Endodermal cell (in vitro differentiated cells): Measurements from ENCODE around the gene RNF182. TPM values are rescaled to one million over a fixed set of nuclear protein-coding genes. Genes with fewer than 3 reads are reported as not detected.
"Not testable (repeated sequence)": the region's sequence is repeated elsewhere in the genome, so short reads cannot be mapped to it uniquely, and the experiment has no call there.

Source experiments
- DNase-seq: peaks from one replicate; pipeline ENCODE4 v3.0.0-alpha.2; 2017
- H3K27ac ChIP-seq: 2 replicates; pipeline ENCODE4 v1.5.1; 2013; ENCODE audit warnings: mild to moderate bottlenecking, low read depth, low read length, moderate library complexity
- H3K27me3 ChIP-seq: 2 replicates; pipeline ENCODE4 v1.6.1; 2013; ENCODE audit warnings: mild to moderate bottlenecking, low read length, moderate library complexity; ENCODE audit not compliant: insufficient read depth, control insufficient read depth, poor library complexity, severe bottlenecking
- H3K36me3 ChIP-seq: 2 replicates; pipeline ENCODE4 v1.7.0; 2013; ENCODE audit warnings: mild to moderate bottlenecking, low read length, moderate library complexity; ENCODE audit not compliant: control insufficient read depth, insufficient read depth
- H3K4me1 ChIP-seq: one replicate; pipeline ENCODE4 v1.7.0; 2013; ENCODE audit warnings: low read length; ENCODE audit not compliant: control insufficient read depth, insufficient read depth
- H3K4me3 ChIP-seq: 2 replicates; pipeline ENCODE4 v1.5.1; 2013; ENCODE audit warnings: mild to moderate bottlenecking, low read length, moderate library complexity
- H3K9ac ChIP-seq: 2 replicates; pipeline ENCODE4 v1.6.1; 2013; ENCODE audit warnings: mild to moderate bottlenecking, low read length, moderate library complexity; ENCODE audit not compliant: poor library complexity, severe bottlenecking; ENCODE audit errors: extremely low read depth
- H3K9me3 ChIP-seq: 2 replicates; pipeline ENCODE4 v1.6.1; 2013; ENCODE audit warnings: mild to moderate bottlenecking, low read length, moderate library complexity; ENCODE audit not compliant: control insufficient read depth
- H3K27ac Mint-ChIP-seq: 2 replicates; pipeline ENCODE4 v1.8.0; 2020; ENCODE audit warnings: mixed read lengths
- H3K27me3 Mint-ChIP-seq: 2 replicates; pipeline ENCODE4 v1.8.0; 2021; ENCODE audit warnings: mild to moderate bottlenecking, mixed read lengths; ENCODE audit not compliant: insufficient read depth
- H3K36me3 Mint-ChIP-seq: 2 replicates; pipeline ENCODE4 v1.8.0; 2020; ENCODE audit warnings: low read depth, mixed read lengths
- H3K4me1 Mint-ChIP-seq: 2 replicates; pipeline ENCODE4 v1.8.0; 2020; ENCODE audit warnings: mixed read lengths
- H3K4me3 Mint-ChIP-seq: 2 replicates; pipeline ENCODE4 v1.8.0; 2020; ENCODE audit warnings: mild to moderate bottlenecking, moderate library complexity, mixed read lengths
- H3K9me3 Mint-ChIP-seq: 2 replicates; pipeline ENCODE4 v1.8.0; 2020; ENCODE audit warnings: mild to moderate bottlenecking, mixed read lengths
- WGBS, 2 experiments: methylation state at CpG; one replicate each; pipeline versions ENCODE4 v1.1.5 to v1.1.7; 2013; ENCODE audit warnings: missing lambda C conversion rate in 2 of 2, mixed read lengths in 1 of 2; ENCODE audit not compliant: insufficient coverage in 1 of 2, insufficient read length in 1 of 2; 5-methylcytosine and 5-hydroxymethylcytosine counted together
- total RNA-seq, 2 donors: library from RNA; stranded (reverse); fragmentation: NEBNext Ultra II Directional in 1 of 2; extraction: Animal tissue kit (Norgen Biotek cat#: 25700) in 1 of 2; gene quantifications; 2 replicates in 1 of 2; 3 replicates in 1 of 2; pipeline ENCODE4 v1.2.1, GENCODE V29; 2021
- TF ChIP-seq, protein P1 (sequence below): fragments of 200-600 bp; sonication (generic); conservative IDR thresholded peaks from 2 replicates; pipeline ENCODE4 v1.5.0; 2021; ENCODE audit warnings: antibody characterized with exemption, mild to moderate bottlenecking

The RNF182 gene
- total RNA-seq, 2 donors from 2014 or later, result 4.1 to 5.2 TPM

GRCh38 chr6:13953061-13953705 is 28.4 kb downstream of the RNF182 start:
- Mint-ChIP-seq H3K4me3 (no peak overlapping the region), H3K27ac (no peak overlapping the region)

GRCh38 chr6:13965582-13966127 is 40.9 kb downstream of the RNF182 start:
- no peak overlapping the region for H3K4me3 Mint-ChIP-seq
- no peak overlapping the region for H3K4me3 ChIP-seq
- DNase-seq, result no peak
- no peaks in the 10 kb centered on the region for H3K36me3 ChIP-seq
- no peaks in the 10 kb centered on the region for H3K36me3 Mint-ChIP-seq
- no peak overlapping the region for H3K27ac ChIP-seq
- H3K9me3 ChIP-seq, result peaks cover 13% of the 10 kb centered on the region
- no peaks in the 10 kb centered on the region for H3K27me3 Mint-ChIP-seq
- no peaks in the 10 kb centered on the region for H3K4me1 Mint-ChIP-seq
- WGBS, 2 experiments, result 83 to 100% methylated on average over 3 to 4 of the region's 4 CpGs
- no peaks in the 10 kb centered on the region for H3K27me3 ChIP-seq
- no peak overlapping the region for H3K9ac ChIP-seq
- H3K4me1 ChIP-seq, result no peaks in the 10 kb centered on the region
- TF ChIP-seq, protein P1, sequence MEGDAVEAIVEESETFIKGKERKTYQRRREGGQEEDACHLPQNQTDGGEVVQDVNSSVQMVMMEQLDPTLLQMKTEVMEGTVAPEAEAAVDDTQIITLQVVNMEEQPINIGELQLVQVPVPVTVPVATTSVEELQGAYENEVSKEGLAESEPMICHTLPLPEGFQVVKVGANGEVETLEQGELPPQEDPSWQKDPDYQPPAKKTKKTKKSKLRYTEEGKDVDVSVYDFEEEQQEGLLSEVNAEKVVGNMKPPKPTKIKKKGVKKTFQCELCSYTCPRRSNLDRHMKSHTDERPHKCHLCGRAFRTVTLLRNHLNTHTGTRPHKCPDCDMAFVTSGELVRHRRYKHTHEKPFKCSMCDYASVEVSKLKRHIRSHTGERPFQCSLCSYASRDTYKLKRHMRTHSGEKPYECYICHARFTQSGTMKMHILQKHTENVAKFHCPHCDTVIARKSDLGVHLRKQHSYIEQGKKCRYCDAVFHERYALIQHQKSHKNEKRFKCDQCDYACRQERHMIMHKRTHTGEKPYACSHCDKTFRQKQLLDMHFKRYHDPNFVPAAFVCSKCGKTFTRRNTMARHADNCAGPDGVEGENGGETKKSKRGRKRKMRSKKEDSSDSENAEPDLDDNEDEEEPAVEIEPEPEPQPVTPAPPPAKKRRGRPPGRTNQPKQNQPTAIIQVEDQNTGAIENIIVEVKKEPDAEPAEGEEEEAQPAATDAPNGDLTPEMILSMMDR, result no peak
- H3K27ac Mint-ChIP-seq, result no peak overlapping the region
- peaks cover 21% of the 10 kb centered on the region for H3K9me3 Mint-ChIP-seq

More at GRCh38 chr6:13953061-13953705, 28.4 kb downstream of the RNF182 start:
- Mint-ChIP-seq H3K9me3 (peaks cover 36% of the 10 kb centered on the region), H3K27me3 (no peaks in the 10 kb centered on the region), H3K36me3 (peaks cover 3% of the 10 kb centered on the region), H3K4me1 (no peaks in the 10 kb centered on the region)
- Histone ChIP-seq H3K4me1 (no peaks in the 10 kb centered on the region), H3K9me3 (peaks cover 36% of the 10 kb centered on the region), H3K27ac (no peak overlapping the region), H3K27me3 (no peaks in the 10 kb centered on the region), H3K4me3 (no peak overlapping the region), H3K9ac (no peak overlapping the region), H3K36me3 (no peaks in the 10 kb centered on the region)
- no peak for DNase-seq
- 93 to 95% methylated on average over 2 of the region's 2 CpGs for WGBS, 2 experiments
- TF ChIP-seq, protein P1, result no peak

GRCh38 chr6:13971303-13971702 is 46.6 kb downstream of the RNF182 start:
- Mint-ChIP-seq H3K36me3 (peaks cover 14% of the 10 kb centered on the region), H3K4me1 (no peaks in the 10 kb centered on the region), H3K9me3 (peaks cover 46% of the 10 kb centered on the region), H3K4me3 (no peak overlapping the region), H3K27me3 (no peaks in the 10 kb centered on the region), H3K27ac (no peak overlapping the region)
- TF ChIP-seq, protein P1, result no peak
- peaks cover 41% of the 10 kb centered on the region for H3K9me3 ChIP-seq
- H3K4me1 ChIP-seq, result no peaks in the 10 kb centered on the region
- H3K4me3 ChIP-seq, result no peak overlapping the region
- no peak overlapping the region for H3K9ac ChIP-seq
- no peaks in the 10 kb centered on the region for H3K36me3 ChIP-seq
- DNase-seq, result no peak
- no peaks in the 10 kb centered on the region for H3K27me3 ChIP-seq
- H3K27ac ChIP-seq, result no peak overlapping the region
- 78 to 95% methylated on average over 1 to 3 of the region's 3 CpGs for WGBS, 2 experiments

DNA sequence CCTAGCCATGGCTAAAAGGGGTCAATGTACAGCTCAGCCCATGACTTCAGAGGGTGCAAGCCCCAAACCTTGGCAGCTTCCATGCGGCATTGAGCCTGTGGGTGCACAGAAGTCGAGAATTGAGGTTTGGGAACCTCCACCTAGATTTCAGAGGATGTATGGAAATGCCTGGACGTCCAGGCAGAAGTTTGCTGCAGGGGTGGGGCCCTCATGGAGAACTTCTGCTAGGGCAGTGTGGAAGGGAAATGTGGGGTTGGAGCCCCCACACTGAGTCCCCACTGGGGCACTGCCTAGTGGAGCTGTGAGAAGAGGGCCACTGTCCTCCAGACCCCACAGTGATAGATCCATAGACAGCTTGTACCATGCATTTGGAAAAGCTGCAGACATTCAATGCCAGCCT is 47.9 kb downstream of the RNF182 start:
- not testable (repeated sequence) for H3K27me3 Mint-ChIP-seq, H3K36me3 ChIP-seq, H3K9ac ChIP-seq, DNase-seq, H3K4me3 ChIP-seq, H3K27ac Mint-ChIP-seq, H3K27ac ChIP-seq, H3K27me3 ChIP-seq, H3K4me1 Mint-ChIP-seq, H3K4me1 ChIP-seq, H3K4me3 Mint-ChIP-seq
- Mint-ChIP-seq H3K36me3 (peaks cover 14% of the 10 kb centered on the region), H3K9me3 (peaks cover 41% of the 10 kb centered on the region)
- WGBS, 2 experiments, result 90% methylated on average over 3 of the region's 3 CpGs; no CpG with 5 or more reads in 1 of the 2 experiments
- H3K9me3 ChIP-seq, result peaks cover 41% of the 10 kb centered on the region

- not testable (repeated sequence) for DNase-seq, H3K36me3 ChIP-seq, H3K27ac Mint-ChIP-seq, H3K9ac ChIP-seq, H3K4me3 Mint-ChIP-seq, H3K27me3 ChIP-seq, H3K27me3 Mint-ChIP-seq, H3K27ac ChIP-seq, H3K4me3 ChIP-seq, H3K4me1 ChIP-seq, H3K4me1 Mint-ChIP-seq
- Mint-ChIP-seq H3K36me3 (peaks cover 14% of the 10 kb centered on the region), H3K9me3 (peaks cover 41% of the 10 kb centered on the region)
- 96% methylated on average over 3 of the region's 3 CpGs; no CpG with 5 or more reads in 1 of the 2 experiments for WGBS, 2 experiments
- H3K9me3 ChIP-seq, result peaks cover 41% of the 10 kb centered on the region
Observed at GRCh38 chr6:13973422-13973821, 48.7 kb downstream of the RNF182 start.
